Choroid plexus epithelial cell (primary cell): Measurements from ENCODE around the gene CMSS1.

Experiments used
- DNase-seq: peaks from one replicate; pipeline ENCODE4 v3.0.0-alpha.2; 2010; ENCODE audit warnings: low read depth
- H3K4me3 ChIP-seq: 2 replicates; pipeline ENCODE4 v1.5.1; 2011; ENCODE audit warnings: low read depth, mild to moderate bottlenecking, control low read depth, low read length, moderate library complexity
- CTCF ChIP-seq: conservative IDR thresholded peaks from 2 replicates; pipeline ENCODE4 v1.5.1; 2011; ENCODE audit warnings: low read depth, mild to moderate bottlenecking, control low read depth, inconsistent platforms, low read length, moderate library complexity

Gene CMSS1

GRCh38 chr3:99865321-99865720 lies 47.7 kb downstream of the CMSS1 start:
- no peak for TF ChIP-seq CTCF
- no peak overlapping the region for H3K4me3 ChIP-seq
- peak; percentile 82 for DNase-seq

GRCh38 chr3:99866261-99866761 lies 48.6 kb downstream of the CMSS1 start:
- DNase-seq: peak; percentile 90
- no peak for TF ChIP-seq CTCF
- H3K4me3 ChIP-seq: no peak overlapping the region

GRCh38 chr3:99867594-99868310 lies 50.1 kb downstream of the CMSS1 start:
- H3K4me3 ChIP-seq: no peak overlapping the region
- DNase-seq: no peak
- no peak for TF ChIP-seq CTCF

- peak; percentile 72 for DNase-seq
- no peak overlapping the region for H3K4me3 ChIP-seq
- no peak for TF ChIP-seq CTCF
Observed at GRCh38 chr3:99868311-99868646, 50.6 kb downstream of the CMSS1 start.

- peak; percentile 87 for DNase-seq
- no peak for TF ChIP-seq CTCF
- H3K4me3 ChIP-seq: no peak overlapping the region
Observed at GRCh38 chr3:99869621-99870020, 52.0 kb downstream of the CMSS1 start.

GRCh38 chr3:99870712-99871111 lies 53.0 kb downstream of the CMSS1 start:
- DNase-seq: no peak
- no peak overlapping the region for H3K4me3 ChIP-seq
- TF ChIP-seq CTCF: no peak
